Testis (tissue), 2 donors: ENCODE data around the gene CRYGN.

Experiments used
- POLR2A ChIP-seq: fragments of 450-650 bp; IDR thresholded peaks from one replicate; pipeline ENCODE4 v1.6.1; 2017; ENCODE audit warnings: antibody characterized with exemption, mild to moderate bottlenecking, moderate library complexity
- TF ChIP-seq, protein P1 (sequence below), 3 experiments: fragments of 450-650 bp in 2 of 3; fragments of 200-600 bp in 1 of 3; sonication (generic) in 1 of 3; IDR thresholded peaks; one replicate each; pipeline ENCODE4 v1.5.1; 2016 to 2019; ENCODE audit warnings: antibody characterized with exemption in 3 of 3, mild to moderate bottlenecking in 2 of 3, moderate library complexity in 1 of 3

GRCh38 chr7:151459726-151460473 is 20.0 kb upstream of the CRYGN start:
- TF ChIP-seq POLR2A = no peak
- TF ChIP-seq, protein P1, sequence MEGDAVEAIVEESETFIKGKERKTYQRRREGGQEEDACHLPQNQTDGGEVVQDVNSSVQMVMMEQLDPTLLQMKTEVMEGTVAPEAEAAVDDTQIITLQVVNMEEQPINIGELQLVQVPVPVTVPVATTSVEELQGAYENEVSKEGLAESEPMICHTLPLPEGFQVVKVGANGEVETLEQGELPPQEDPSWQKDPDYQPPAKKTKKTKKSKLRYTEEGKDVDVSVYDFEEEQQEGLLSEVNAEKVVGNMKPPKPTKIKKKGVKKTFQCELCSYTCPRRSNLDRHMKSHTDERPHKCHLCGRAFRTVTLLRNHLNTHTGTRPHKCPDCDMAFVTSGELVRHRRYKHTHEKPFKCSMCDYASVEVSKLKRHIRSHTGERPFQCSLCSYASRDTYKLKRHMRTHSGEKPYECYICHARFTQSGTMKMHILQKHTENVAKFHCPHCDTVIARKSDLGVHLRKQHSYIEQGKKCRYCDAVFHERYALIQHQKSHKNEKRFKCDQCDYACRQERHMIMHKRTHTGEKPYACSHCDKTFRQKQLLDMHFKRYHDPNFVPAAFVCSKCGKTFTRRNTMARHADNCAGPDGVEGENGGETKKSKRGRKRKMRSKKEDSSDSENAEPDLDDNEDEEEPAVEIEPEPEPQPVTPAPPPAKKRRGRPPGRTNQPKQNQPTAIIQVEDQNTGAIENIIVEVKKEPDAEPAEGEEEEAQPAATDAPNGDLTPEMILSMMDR (IDR thresholded peaks at IDR 0.05) = no peak
